NB4 (cell line): ENCODE measurements around the gene SPECC1L.

Source experiments
- CTCF ChIP-seq: IDR thresholded peaks from one replicate; pipeline ENCODE4 v1.5.1; 2012; ENCODE audit warnings: low read depth, low read length
- POLR2A ChIP-seq: IDR thresholded peaks from 2 replicates; pipeline ENCODE4 v1.6.1; 2011; ENCODE audit warnings: mild to moderate bottlenecking; ENCODE audit not compliant: insufficient read length; ENCODE audit errors: extremely low read depth

GRCh38 chr22:24338726-24339451 lies 68.3 kb downstream of the SPECC1L start:
- TF ChIP-seq CTCF (no peak), POLR2A (no peak)
